NT2/D1 (cell line): Measurements from ENCODE around the gene ROBO1.
"Not testable (repeated sequence)": the region's sequence is repeated elsewhere in the genome, so short reads cannot be mapped to it uniquely, and the experiment has no call there.

Source experiments
- DNase-seq: peaks from one replicate; pipeline ENCODE4 v3.0.0-alpha.2; 2011; ENCODE audit warnings: low read depth, low spot score
- H3K27me3 ChIP-seq: 2 replicates; pipeline ENCODE4 v1.6.0; 2011; ENCODE audit warnings: mild to moderate bottlenecking; ENCODE audit not compliant: insufficient read length, insufficient read depth
- H3K36me3 ChIP-seq: 2 replicates; pipeline ENCODE4 v1.6.1; 2011; ENCODE audit warnings: mild to moderate bottlenecking, low read length, mixed read lengths; ENCODE audit not compliant: insufficient read depth, insufficient read length
- H3K4me1 ChIP-seq: 2 replicates; pipeline ENCODE4 v1.5.1; 2011; ENCODE audit not compliant: insufficient read depth, insufficient read length
- H3K4me3 ChIP-seq: 2 replicates; pipeline ENCODE4 v1.5.1; 2011; ENCODE audit warnings: low read depth; ENCODE audit not compliant: insufficient read length
- H3K9ac ChIP-seq: 2 replicates; pipeline ENCODE4 v1.6.0; 2011; ENCODE audit warnings: low read depth; ENCODE audit not compliant: insufficient read length
- H3K9me3 ChIP-seq: 2 replicates; pipeline ENCODE4 v1.5.1; 2011; ENCODE audit warnings: mild to moderate bottlenecking, low read length; ENCODE audit not compliant: insufficient read depth
- SUZ12 ChIP-seq: IDR thresholded peaks from 2 replicates; pipeline ENCODE4 v1.6.1; 2011; ENCODE audit not compliant: insufficient read length, insufficient read depth; ENCODE audit errors: extremely low read depth
- YY1 ChIP-seq: IDR thresholded peaks from 2 replicates; pipeline ENCODE4 v1.6.1; 2011; ENCODE audit not compliant: insufficient read length, insufficient read depth
- ZNF274 ChIP-seq: IDR thresholded peaks from 2 replicates; pipeline ENCODE4 v1.6.1; 2011; ENCODE audit warnings: mild to moderate bottlenecking, low read depth, low read length

Gene ROBO1

GRCh38 chr3:78887029-78887428 is 880.8 kb downstream of the ROBO1 start:
- no peak overlapping the region for H3K4me3 ChIP-seq
- no peak for DNase-seq
- no peaks in the 10 kb centered on the region for H3K9me3 ChIP-seq
- H3K9ac ChIP-seq, result no peak overlapping the region
- no peaks in the 10 kb centered on the region for H3K36me3 ChIP-seq
- no peaks in the 10 kb centered on the region for H3K4me1 ChIP-seq
- H3K27me3 ChIP-seq, result no peaks in the 10 kb centered on the region
- TF ChIP-seq YY1, result no peak
- no peak for TF ChIP-seq ZNF274
- no peak for TF ChIP-seq SUZ12

- not testable (repeated sequence) for H3K4me1 ChIP-seq, H3K36me3 ChIP-seq, H3K4me3 ChIP-seq, H3K9me3 ChIP-seq, DNase-seq, H3K27me3 ChIP-seq, H3K9ac ChIP-seq
These were observed 883.2 kb downstream of the ROBO1 start for GRCh38 chr3:78884567-78884966.

GRCh38 chr3:78882251-78882650 is 885.5 kb downstream of the ROBO1 start:
- no peak overlapping the region for H3K4me3 ChIP-seq
- no peak for DNase-seq
- no peaks in the 10 kb centered on the region for H3K36me3 ChIP-seq
- no peak overlapping the region for H3K9ac ChIP-seq
- no peaks in the 10 kb centered on the region for H3K9me3 ChIP-seq
- no peaks in the 10 kb centered on the region for H3K4me1 ChIP-seq
- TF ChIP-seq YY1, result no peak
- no peaks in the 10 kb centered on the region for H3K27me3 ChIP-seq

- no peaks in the 10 kb centered on the region for H3K9me3 ChIP-seq
- H3K4me3 ChIP-seq, result no peak overlapping the region
- no peaks in the 10 kb centered on the region for H3K4me1 ChIP-seq
- H3K36me3 ChIP-seq, result no peaks in the 10 kb centered on the region
- no peaks in the 10 kb centered on the region for H3K27me3 ChIP-seq
- DNase-seq, result no peak
- no peak overlapping the region for H3K9ac ChIP-seq
- no peak for TF ChIP-seq YY1
- TF ChIP-seq ZNF274, result no peak
- TF ChIP-seq SUZ12, result no peak
These were observed 886.3 kb downstream of the ROBO1 start for GRCh38 chr3:78881501-78881900.

- Histone ChIP-seq H3K27me3 (no peaks in the 10 kb centered on the region), H3K4me3 (no peak overlapping the region), H3K4me1 (no peaks in the 10 kb centered on the region), H3K9me3 (no peaks in the 10 kb centered on the region), H3K36me3 (no peaks in the 10 kb centered on the region), H3K9ac (no peak overlapping the region)
- no peak for DNase-seq
- TF ChIP-seq ZNF274, result no peak
- no peak for TF ChIP-seq YY1
- no peak for TF ChIP-seq SUZ12
These were observed 887.0 kb downstream of the ROBO1 start for GRCh38 chr3:78880603-78881461.

- Histone ChIP-seq H3K27me3 (no peaks in the 10 kb centered on the region), H3K9me3 (no peaks in the 10 kb centered on the region), H3K9ac (no peak overlapping the region), H3K4me1 (no peaks in the 10 kb centered on the region), H3K36me3 (no peaks in the 10 kb centered on the region), H3K4me3 (no peak overlapping the region)
- no peak for DNase-seq
- TF ChIP-seq YY1 (no peak), SUZ12 (no peak), ZNF274 (no peak)
These were observed 888.4 kb downstream of the ROBO1 start for GRCh38 chr3:78879295-78879860.

- DNase-seq, result no peak
- Histone ChIP-seq H3K4me1 (no peaks in the 10 kb centered on the region), H3K27me3 (no peaks in the 10 kb centered on the region), H3K9ac (no peak overlapping the region), H3K4me3 (no peak overlapping the region), H3K9me3 (no peaks in the 10 kb centered on the region), H3K36me3 (no peaks in the 10 kb centered on the region)
- TF ChIP-seq YY1 (no peak), SUZ12 (no peak), ZNF274 (no peak)
These were observed 889.0 kb downstream of the ROBO1 start for GRCh38 chr3:78878789-78879188.

- no peaks in the 10 kb centered on the region for H3K27me3 ChIP-seq
- no peaks in the 10 kb centered on the region for H3K36me3 ChIP-seq
- no peak overlapping the region for H3K9ac ChIP-seq
- H3K4me1 ChIP-seq, result no peaks in the 10 kb centered on the region
- DNase-seq, result no peak
- H3K9me3 ChIP-seq, result no peaks in the 10 kb centered on the region
- no peak overlapping the region for H3K4me3 ChIP-seq
- TF ChIP-seq SUZ12, result no peak
- TF ChIP-seq ZNF274, result no peak
- no peak for TF ChIP-seq YY1
These were observed 889.8 kb downstream of the ROBO1 start for GRCh38 chr3:78878011-78878410.
